Heart right ventricle (tissue), 16 donors: ENCODE measurements around the gene UST. TPM values are rescaled to one million over a fixed set of nuclear protein-coding genes. Genes with fewer than 3 reads are reported as not detected.
A peak's percentile ranks its signal among the peaks of the same experiment; 100 is the strongest.

Source experiments
- ATAC-seq, 8 donors: fragments of 200-7000 bp; cut with Tn5 transposase; one replicate each; pipeline ENCODE4 v1.9.1; 2020; ENCODE audit warnings: mild to moderate bottlenecking in 8 of 8, moderate library complexity in 8 of 8, moderate number of reproducible peaks in 1 of 8
- DNase-seq, 2 donors: peaks; one replicate each; pipeline ENCODE4 v3.0.0-alpha.2; 2020
- H3K27ac ChIP-seq, 10 donors: fragments of 200-600 bp; sonication (generic) in 2 of 10; one replicate each; pipeline versions ENCODE4 v1.5.0 to v1.8.0; 2020 to 2022; ENCODE audit warnings: mild to moderate bottlenecking in 3 of 10
- H3K27me3 ChIP-seq, 7 donors: fragments of 200-600 bp; one replicate each; pipeline ENCODE4 v1.8.0; 2021 to 2022; ENCODE audit warnings: mild to moderate bottlenecking in 2 of 7
- H3K36me3 ChIP-seq, 9 donors: fragments of 200-600 bp; sonication (generic) in 1 of 9; one replicate each; pipeline versions ENCODE4 v1.5.0 to v1.8.0; 2020 to 2022; ENCODE audit warnings: mild to moderate bottlenecking in 2 of 9
- H3K4me1 ChIP-seq, 9 donors: fragments of 200-600 bp; sonication (generic) in 1 of 9; one replicate each; pipeline versions ENCODE4 v1.5.0 to v1.8.0; 2020 to 2022; ENCODE audit warnings: mild to moderate bottlenecking in 4 of 9
- H3K4me3 ChIP-seq, 10 donors: fragments of 200-600 bp; sonication (generic) in 2 of 10; one replicate each; pipeline versions ENCODE4 v1.5.0 to v1.8.0; 2020 to 2022; ENCODE audit warnings: mild to moderate bottlenecking in 7 of 10, moderate library complexity in 2 of 10
- H3K9me3 ChIP-seq, 11 donors: fragments of 200-600 bp in 10 of 11; sonication (generic) in 2 of 11; one replicate each; pipeline versions ENCODE4 v1.5.0 to v1.8.0; 2013 to 2022; ENCODE audit warnings: mild to moderate bottlenecking in 2 of 11, control low read depth in 1 of 11, moderate library complexity in 1 of 11
- CTCF ChIP-seq, 9 donors: fragments of 200-600 bp; sonication (generic) in 2 of 9; IDR thresholded peaks; one replicate each; pipeline versions ENCODE4 v1.5.0 to v1.8.0; 2021 to 2022; ENCODE audit warnings: antibody characterized with exemption in 9 of 9, mild to moderate bottlenecking in 5 of 9, moderate library complexity in 1 of 9
- WGBS, 2 donors: extraction: QIAGEN DNeasy Blood & Tissue Kit; methylation state at CpG; one replicate each; pipeline ENCODE4 v1.1.7; 2013; ENCODE audit warnings: inconsistent platforms in 1 of 2; 5-methylcytosine and 5-hydroxymethylcytosine counted together
- intact Hi-C, 10 donors: fragments of 100-400 bp; cut with DNase I; formaldehyde crosslinking; loops; one replicate each; pipeline versions ENCODE4 v1.11.1 to v1.14.2; 2022
- polyA plus RNA-seq, 2 donors: library from polyadenylated mRNA; stranded (reverse); fragments of 200-250 nt; gene quantifications; one replicate each; pipeline ENCODE4 v1.2.3, GENCODE V29; 2013
- total RNA-seq, 10 donors: library from RNA; stranded (reverse); fragmentation: NEBNext Ultra II Directional in 3 of 10; extraction: Animal tissue kit (Norgen Biotek cat#: 25700) in 3 of 10; gene quantifications; one replicate each; pipeline versions ENCODE4 v1.2.1 to v1.2.4, GENCODE V29; 2021 to 2023
- donor health status: Arrhythmogenic right ventricular cardiomyopathy.
- donor health status: ischemic (EF 13 %, LVEDD 7.1; RV severe dilation, severe dysfunction).
- donor health status: healthy with polysubstance abuse.
- donor health status: DM: no; HTN: yes; CAD: no.
- donor health status: DM: no; HTN: no; CAD: no.
- donor health status: ischemic (EF 25% LVEDD 6.9; RV normal size, moderate dysfunction).
- donor health status: ischemic (EF 25% LVEDD 5.7; RV mildly dilated, moderate dysfunction).
- donor health status: healthy.
- donor health status: DM: yes; HTN: yes; CAD: no.
- donor health status: Ischemic cardiomyopathy.
- donor health status: ischemic (EF 35%, LVEDD 5.7; RV mildly dilated, moderate dysfunction).
- donor health status: nonischemic (EF 11% LVEDD 7.7; RV severe dilation, severe dysfunction).
- donor health status: DM: yes; HTN: yes; CAD: no.
- donor health status: PGD.
- donor health status: ischemic (EF 29% LVEDD 5.4; RV normal size, mild dysfunction).
- donor health status: nonischemic (EF 23%, LVEDD 6.1; RV moderate dilation, normal function).

The UST gene
- total and polyA plus RNA-seq, 12 donors: 1.6 to 4.1 (median 2.3) TPM

GRCh38 chr6:148963738-148964137, 216.9 kb downstream of the UST start:
- H3K27me3 ChIP-seq: peaks cover 0 to 4% (median 0%) of the 10 kb centered on the region in 7 donors
- ATAC-seq (no peak), DNase-seq (no peak)
- no peak overlapping the region for H3K4me3 ChIP-seq
- intact Hi-C loops: no loop called here
- peaks cover 0 to 4% (median 0%) of the 10 kb centered on the region in 9 donors for H3K4me1 ChIP-seq
- H3K9me3 ChIP-seq: no peaks in the 10 kb centered on the region
- H3K27ac ChIP-seq: no peak overlapping the region
- 96% methylated on average over 5 of the region's 5 CpGs for WGBS, 2 donors
- TF ChIP-seq CTCF (IDR thresholded peaks at IDR 0.05): no peak
- H3K36me3 ChIP-seq: no peaks in the 10 kb centered on the region

GRCh38 chr6:148964467-148964866, 217.6 kb downstream of the UST start:
- DNase-seq: no peak
- intact Hi-C loops: no loop called here
- no peaks in the 10 kb centered on the region for H3K9me3 ChIP-seq
- no peak overlapping the region for H3K4me3 ChIP-seq
- H3K36me3 ChIP-seq: no peaks in the 10 kb centered on the region
- H3K27ac ChIP-seq: no peak overlapping the region
- H3K27me3 ChIP-seq: peaks cover 0 to 4% (median 0%) of the 10 kb centered on the region in 7 donors
- no peak for ATAC-seq
- H3K4me1 ChIP-seq: peaks cover 0 to 4% (median 0%) of the 10 kb centered on the region in 9 donors
- TF ChIP-seq CTCF (IDR thresholded peaks at IDR 0.05): no peak
- WGBS, 2 donors: 96 to 98% methylated on average over 13 of the region's 13 CpGs

GRCh38 chr6:148965287-148965686, 218.5 kb downstream of the UST start:
- intact Hi-C loops: no loop called here
- DNase-seq (peak in 1 of 2 donors; percentile 43), ATAC-seq (peak in 4 of 8 donors; percentile 41 to 66 (median 50))
- Histone ChIP-seq H3K4me1 (peaks cover 0 to 4% (median 0%) of the 10 kb centered on the region in 9 donors), H3K9me3 (no peaks in the 10 kb centered on the region), H3K36me3 (no peaks in the 10 kb centered on the region), H3K4me3 (no peak overlapping the region), H3K27ac (no peak overlapping the region), H3K27me3 (peaks cover 0 to 6% (median 0%) of the 10 kb centered on the region in 7 donors)
- TF ChIP-seq CTCF (IDR thresholded peaks at IDR 0.05): no peak
- WGBS, 2 donors: 41 to 49% methylated on average over 9 of the region's 9 CpGs

- no peak for DNase-seq
- no peak overlapping the region for H3K27ac ChIP-seq
- no peaks in the 10 kb centered on the region for H3K9me3 ChIP-seq
- intact Hi-C loops: no loop called here
- H3K36me3 ChIP-seq: no peaks in the 10 kb centered on the region
- no peak for ATAC-seq
- H3K4me3 ChIP-seq: no peak overlapping the region
- TF ChIP-seq CTCF (IDR thresholded peaks at IDR 0.05): no peak
- H3K27me3 ChIP-seq: peaks cover 0 to 13% (median 0%) of the 10 kb centered on the region in 7 donors
- H3K4me1 ChIP-seq: peaks cover 0 to 4% (median 0%) of the 10 kb centered on the region in 9 donors
- 56 to 67% methylated on average over 4 of the region's 4 CpGs for WGBS, 2 donors
Observed at GRCh38 chr6:148967011-148967520, 220.2 kb downstream of the UST start.
